Kidney (tissue), 14 donors: ENCODE results near the gene ZMYND19. TPM values are rescaled to one million over a fixed set of nuclear protein-coding genes. Genes with fewer than 3 reads are reported as not detected.
A peak's percentile ranks its signal among the peaks of the same experiment; 100 is the strongest.
"Not testable (repeated sequence)": the region's sequence is repeated elsewhere in the genome, so short reads cannot be mapped to it uniquely, and the experiment has no call there.

Experiments
- DNase-seq, 5 donors: peaks; one replicate each; pipeline ENCODE4 v3.0.0-alpha.2; 2013 to 2020
- FAIRE-seq: peaks from 2 replicates; lab custom pipeline; 2012; peaks lifted over from hg19 to GRCh38; lab: Jason Lieb, UNC
- H3K27ac ChIP-seq, 2 donors: one replicate each; pipeline ENCODE4 v1.7.0; 2013; ENCODE audit warnings: low read depth in 2 of 2, low read length in 2 of 2, inconsistent platforms in 1 of 2
- H3K27me3 ChIP-seq: one replicate; pipeline ENCODE4 v1.7.1; 2013; ENCODE audit warnings: low read length, inconsistent platforms; ENCODE audit not compliant: control insufficient read depth, insufficient read depth
- H3K36me3 ChIP-seq, 3 donors: one replicate each; pipeline versions ENCODE4 v1.7.0 to v1.7.1; 2013; ENCODE audit warnings: low read length in 3 of 3, control low read depth in 1 of 3, inconsistent platforms in 1 of 3; ENCODE audit not compliant: insufficient read depth in 3 of 3, control insufficient read depth in 2 of 3
- H3K4me1 ChIP-seq, 3 donors: one replicate each; pipeline versions ENCODE4 v1.7.0 to v1.7.1; 2013; ENCODE audit warnings: low read length in 3 of 3, inconsistent platforms in 1 of 3, low read depth in 1 of 3; ENCODE audit not compliant: control insufficient read depth in 2 of 3, insufficient read depth in 2 of 3
- H3K4me3 ChIP-seq, 3 donors: one replicate each; pipeline versions ENCODE4 v1.7.0 to v1.8.1; 2013; ENCODE audit warnings: low read length in 3 of 3, control low read depth in 1 of 3, inconsistent platforms in 1 of 3
- H3K9ac ChIP-seq, 3 donors: one replicate each; pipeline versions ENCODE4 v1.7.0 to v1.7.1; 2013; ENCODE audit warnings: low read length in 3 of 3, control low read depth in 1 of 3, inconsistent platforms in 1 of 3
- H3K9me3 ChIP-seq, 3 donors: one replicate each; pipeline versions ENCODE4 v1.7.0 to v1.7.1; 2013; ENCODE audit warnings: low read length in 3 of 3, control low read depth in 1 of 3, inconsistent platforms in 1 of 3; ENCODE audit not compliant: control insufficient read depth in 2 of 3, insufficient read depth in 1 of 3
- CTCF ChIP-seq: IDR thresholded peaks from 3 replicates; pipeline ENCODE4 v1.5.1; 2012; ENCODE audit warnings: mild to moderate bottlenecking, moderate library complexity, borderline replicate concordance; ENCODE audit not compliant: insufficient read depth; ENCODE audit errors: extremely low read depth
- intact Hi-C: fragments of 100-400 bp; cut with DNase I; formaldehyde crosslinking; loops from one replicate; pipeline ENCODE4 v1.11.1; 2022
- polyA plus RNA-seq: library from polyadenylated mRNA; stranded (reverse); fragments of 350-450 nt; fragmentation: Illumina TruSeq; extraction: RNeasy Lipid Tissue Mini Kit (QIAGEN cat#74804); gene quantifications from one replicate; pipeline ENCODE4 v1.2.3, GENCODE V29; 2014; ENCODE audit warnings: low read depth, low replicate concordance; ENCODE audit not compliant: insufficient read depth
- total RNA-seq: library from RNA; stranded (reverse); fragmentation: NEBNext Ultra II Directional; extraction: Animal tissue kit (Norgen Biotek cat#: 25700); gene quantifications from one replicate; pipeline ENCODE4 v1.2.1, GENCODE V29; 2021
- donor health status: control.
- donor health status: control.
- donor health status: control.
- donor health status: control.
- donor health status: control.
- donor health status: DM: yes; HTN: yes; CAD: no.
- donor health status: Normal renal cell carcinoma (clear cell type).

The ZMYND19 gene
- total and polyA plus RNA-seq, 2 donors from 2014 or later, result 13.5 to 19.1 TPM

- Histone ChIP-seq H3K36me3 (no peaks in the 10 kb centered on the region), H3K4me1 (peaks cover 0 to 16% (median 7%) of the 10 kb centered on the region in 3 donors), H3K9me3 (no peaks in the 10 kb centered on the region), H3K4me3 (no peak overlapping the region), H3K27me3 (no peaks in the 10 kb centered on the region), H3K9ac (no peak overlapping the region), H3K27ac (no peak overlapping the region)
- DNase-seq, result no peak
- TF ChIP-seq CTCF, result no peak
- FAIRE-seq, result no peak
- intact Hi-C loops, result no loop called here
Observed at GRCh38 chr9:137631345-137632229, 41.3 kb upstream of the ZMYND19 start.

- peaks cover 0 to 16% (median 7%) of the 10 kb centered on the region in 3 donors for H3K4me1 ChIP-seq
- no peak overlapping the region for H3K27ac ChIP-seq
- no peaks in the 10 kb centered on the region for H3K36me3 ChIP-seq
- H3K9ac ChIP-seq, result no peak overlapping the region
- no peak for DNase-seq
- H3K4me3 ChIP-seq, result no peak overlapping the region
- no peaks in the 10 kb centered on the region for H3K27me3 ChIP-seq
- intact Hi-C loops, result no loop called here
- TF ChIP-seq CTCF, result no peak
- H3K9me3 ChIP-seq, result no peaks in the 10 kb centered on the region
- FAIRE-seq, result no peak
Observed at GRCh38 chr9:137630679-137631078, 40.4 kb upstream of the ZMYND19 start.

- Histone ChIP-seq H3K36me3 (no peaks in the 10 kb centered on the region), H3K4me3 (no peak overlapping the region), H3K9me3 (no peaks in the 10 kb centered on the region), H3K4me1 (peaks cover 0 to 16% (median 7%) of the 10 kb centered on the region in 3 donors), H3K9ac (no peak overlapping the region), H3K27me3 (no peaks in the 10 kb centered on the region), H3K27ac (no peak overlapping the region)
- DNase-seq (no peak), FAIRE-seq (no peak)
- intact Hi-C loops, result no loop called here
- TF ChIP-seq CTCF, result no peak
Observed at GRCh38 chr9:137630126-137630525, 39.8 kb upstream of the ZMYND19 start.

GRCh38 chr9:137627406-137627805 is 37.1 kb upstream of the ZMYND19 start:
- H3K9ac ChIP-seq, H3K27ac ChIP-seq, intact Hi-C loops, H3K36me3 ChIP-seq, H3K9me3 ChIP-seq, H3K4me3 ChIP-seq, H3K27me3 ChIP-seq, FAIRE-seq: not testable (repeated sequence)
- peaks cover 0 to 12% (median 7%) of the 10 kb centered on the region in 3 donors for H3K4me1 ChIP-seq
- DNase-seq, result peak in 1 of 5 donors; percentile 11
